ENCODE results near the gene ZNF319.

Gene ZNF319

GRCh38 chr16:58028541-58029070 lies 28.1 kb upstream of the ZNF319 start:
- H3K4me1 ChIP-seq (ENCODE audit: control insufficient read depth in 1 of 2, insufficient read depth in 1 of 2, low read depth in 1 of 2, low read length in 1 of 2) = peaks cover 26 to 30% of the 10 kb centered on the region in 2 experiments
- TF ChIP-seq CTCF (IDR thresholded peaks at IDR 0.05) = no peak
- H3K9me3 ChIP-seq = no peaks in the 10 kb centered on the region
- H3K27ac ChIP-seq = no peak overlapping the region
- H3K27me3 ChIP-seq = peaks cover 60% of the 10 kb centered on the region
- H3K36me3 ChIP-seq = no peaks in the 10 kb centered on the region
- H3K4me3 ChIP-seq (ENCODE audit: low read depth in 1 of 2, low read length in 1 of 2) = no peak overlapping the region

- Histone ChIP-seq H3K4me3 (ENCODE audit: low read depth in 1 of 2, low read length in 1 of 2) (no peak overlapping the region), H3K36me3 (no peaks in the 10 kb centered on the region), H3K27ac (no peak overlapping the region), H3K4me1 (ENCODE audit: control insufficient read depth in 1 of 2, insufficient read depth in 1 of 2, low read depth in 1 of 2, low read length in 1 of 2) (peaks cover 26 to 30% of the 10 kb centered on the region in 2 experiments), H3K27me3 (peaks cover 66% of the 10 kb centered on the region), H3K9me3 (no peaks in the 10 kb centered on the region)
- no peak for TF ChIP-seq CTCF (IDR thresholded peaks at IDR 0.05)
These were observed 27.5 kb upstream of the ZNF319 start for GRCh38 chr16:58027916-58028455.

- peaks cover 73% of the 10 kb centered on the region for H3K27me3 ChIP-seq
- H3K9me3 ChIP-seq = no peaks in the 10 kb centered on the region
- TF ChIP-seq CTCF (IDR thresholded peaks at IDR 0.05) = no peak
- H3K4me1 ChIP-seq (ENCODE audit: control insufficient read depth in 1 of 2, insufficient read depth in 1 of 2, low read depth in 1 of 2, low read length in 1 of 2) = peaks cover 26 to 30% of the 10 kb centered on the region in 2 experiments
- H3K27ac ChIP-seq = no peak overlapping the region
- peak overlapping the region in 1 of 2 experiments; percentile 58 for H3K4me3 ChIP-seq (ENCODE audit: low read depth in 1 of 2, low read length in 1 of 2)
- H3K36me3 ChIP-seq = no peaks in the 10 kb centered on the region
These were observed 26.9 kb upstream of the ZNF319 start for GRCh38 chr16:58027161-58027915.

GRCh38 chr16:58026705-58027160 lies 26.3 kb upstream of the ZNF319 start:
- H3K36me3 ChIP-seq = peaks cover 6% of the 10 kb centered on the region
- H3K4me1 ChIP-seq (ENCODE audit: control insufficient read depth in 1 of 2, insufficient read depth in 1 of 2, low read depth in 1 of 2, low read length in 1 of 2) = peaks cover 26 to 30% of the 10 kb centered on the region in 2 experiments
- TF ChIP-seq CTCF (IDR thresholded peaks at IDR 0.05) = no peak
- peak overlapping the region in 1 of 2 experiments; percentile 58 for H3K4me3 ChIP-seq (ENCODE audit: low read depth in 1 of 2, low read length in 1 of 2)
- no peaks in the 10 kb centered on the region for H3K9me3 ChIP-seq
- no peak overlapping the region for H3K27ac ChIP-seq
- peaks cover 73% of the 10 kb centered on the region for H3K27me3 ChIP-seq

GRCh38 chr16:58026139-58026704 lies 25.8 kb upstream of the ZNF319 start:
- Histone ChIP-seq H3K4me3 (ENCODE audit: low read depth in 1 of 2, low read length in 1 of 2) (peak overlapping the region; percentile 51 to 58), H3K4me1 (ENCODE audit: control insufficient read depth in 1 of 2, insufficient read depth in 1 of 2, low read depth in 1 of 2, low read length in 1 of 2) (peaks cover 26 to 30% of the 10 kb centered on the region in 2 experiments), H3K27ac (no peak overlapping the region), H3K36me3 (peaks cover 11% of the 10 kb centered on the region), H3K27me3 (peaks cover 73% of the 10 kb centered on the region), H3K9me3 (no peaks in the 10 kb centered on the region)
- no peak for TF ChIP-seq CTCF (IDR thresholded peaks at IDR 0.05)
